Suprapubic skin (tissue), 4 donors: ENCODE measurements around the gene ZBTB4.

Experiments
- CTCF ChIP-seq, 2 donors: fragments of 200-600 bp in 1 of 2; fragments of 450-650 bp in 1 of 2; sonication (generic) in 1 of 2; IDR thresholded peaks; one replicate each; pipeline ENCODE4 v1.5.1; 2016 to 2019; ENCODE audit warnings: antibody characterized with exemption in 2 of 2, mild to moderate bottlenecking in 1 of 2, moderate library complexity in 1 of 2
- EP300 ChIP-seq: sonication (generic); formaldehyde crosslinking; IDR thresholded peaks from one replicate; pipeline ENCODE4 v1.6.1; 2017; ENCODE audit warnings: antibody characterized with exemption
- POLR2AphosphoS5 ChIP-seq, 3 donors: sonication (generic); formaldehyde crosslinking; IDR thresholded peaks; one replicate each; pipeline ENCODE4 v1.6.1; 2017; ENCODE audit warnings: antibody characterized with exemption in 3 of 3

- TF ChIP-seq CTCF (IDR thresholded peaks at IDR 0.05): no peak
- TF ChIP-seq EP300: no peak
- TF ChIP-seq POLR2AphosphoS5 (IDR thresholded peaks at IDR 0.05): no peak
Measured at GRCh38 chr17:7464081-7464480, 15.3 kb downstream of the ZBTB4 start.
